Head of caudate nucleus (tissue), 42 donors: ENCODE results near the gene CSNK1A1L.

Source experiments
- DNase-seq, 42 donors: peaks; one replicate each; pipeline versions ENCODE4 v3.0.0 to v3.0.0-alpha.2; 2020 to 2021; ENCODE audit warnings: mixed read lengths in 7 of 42
- intact Hi-C: fragments of 100-400 bp; cut with DNase I; formaldehyde crosslinking; loops from one replicate; pipeline ENCODE4 v1.15.0; 2022

The CSNK1A1L gene

GRCh38 chr13:37105251-37105714 is at the start of gene CSNK1A1L:
TSS of gene CSNK1A1L (minus strand) at chr13:37105664. CDS start at chr13:37105256, 408 bp downstream.
- DNase-seq = no peak
- intact Hi-C loops = loop anchor here (5.0 kb wide), 1 partner anchor 497 kb away; no protein-coding TSS in a partner anchor

GRCh38 chr13:37149380-37149779 is 43.9 kb upstream of the CSNK1A1L start:
- intact Hi-C loops = no loop called here
- no peak for DNase-seq

GRCh38 chr13:37148501-37148900 is 43.0 kb upstream of the CSNK1A1L start:
- intact Hi-C loops = no loop called here
- DNase-seq = no peak

- no peak for DNase-seq
- intact Hi-C loops = no loop called here
Measured at GRCh38 chr13:37144661-37145060, 39.2 kb upstream of the CSNK1A1L start.

GRCh38 chr13:37143911-37144310 is 38.4 kb upstream of the CSNK1A1L start:
- intact Hi-C loops = no loop called here

GRCh38 chr13:37142877-37143276 is 37.4 kb upstream of the CSNK1A1L start:
- intact Hi-C loops = no loop called here
- DNase-seq = no peak

More at GRCh38 chr13:37143911-37144310, 38.4 kb upstream of the CSNK1A1L start:
- DNase-seq = no peak

- intact Hi-C loops = no loop called here
- DNase-seq = no peak
Measured at GRCh38 chr13:37141011-37141410, 35.5 kb upstream of the CSNK1A1L start.

GRCh38 chr13:37139356-37139755 is 33.9 kb upstream of the CSNK1A1L start:
- intact Hi-C loops = no loop called here
- no peak for DNase-seq

GRCh38 chr13:37138926-37139325 is 33.5 kb upstream of the CSNK1A1L start:
- intact Hi-C loops = no loop called here

GRCh38 chr13:37138169-37138568 is 32.7 kb upstream of the CSNK1A1L start:
- no peak for DNase-seq
- intact Hi-C loops = no loop called here

More at GRCh38 chr13:37138926-37139325, 33.5 kb upstream of the CSNK1A1L start:
- no peak for DNase-seq

- intact Hi-C loops = no loop called here
- no peak for DNase-seq
Measured at GRCh38 chr13:37136633-37137032, 31.2 kb upstream of the CSNK1A1L start.

GRCh38 chr13:37136187-37136586 is 30.7 kb upstream of the CSNK1A1L start:
- no peak for DNase-seq
- intact Hi-C loops = no loop called here

- intact Hi-C loops = no loop called here
- DNase-seq = no peak
Measured at GRCh38 chr13:37134411-37135041, 29.1 kb upstream of the CSNK1A1L start.

GRCh38 chr13:37132211-37132610 is 26.7 kb upstream of the CSNK1A1L start:
- intact Hi-C loops = no loop called here
- DNase-seq = no peak

GRCh38 chr13:37131092-37131491 is 25.6 kb upstream of the CSNK1A1L start:
- DNase-seq = no peak
- intact Hi-C loops = no loop called here

- DNase-seq = no peak
- intact Hi-C loops = no loop called here
Measured at GRCh38 chr13:37129866-37130265, 24.4 kb upstream of the CSNK1A1L start.

GRCh38 chr13:37127691-37128241 is 22.3 kb upstream of the CSNK1A1L start:
- DNase-seq = peak in 15 of 42 donors; percentile 7 to 58 (median 24)
- intact Hi-C loops = no loop called here

GRCh38 chr13:37123337-37123736 is 17.9 kb upstream of the CSNK1A1L start:
- intact Hi-C loops = no loop called here
- DNase-seq = no peak

GRCh38 chr13:37118016-37118415 is 12.6 kb upstream of the CSNK1A1L start:
- peak in 19 of 42 donors; percentile 4 to 62 (median 23) for DNase-seq

GRCh38 chr13:37114250-37114649 is 8.8 kb upstream of the CSNK1A1L start:
- DNase-seq = no peak
- intact Hi-C loops = no loop called here

More at GRCh38 chr13:37118016-37118415, 12.6 kb upstream of the CSNK1A1L start:
- intact Hi-C loops = no loop called here

- no peak for DNase-seq
- intact Hi-C loops = no loop called here
Measured at GRCh38 chr13:37113534-37113933, 8.1 kb upstream of the CSNK1A1L start.
